Stimulated activated CD8-positive, alpha-beta memory T cell treated with anti-CD3 and anti-CD28 coated beads, Interleukin-7, amount 100 ng/mL, for 4 hours (primary cell): ENCODE data around the gene MRPL40.
"Not testable (repeated sequence)": the region's sequence is repeated elsewhere in the genome, so short reads cannot be mapped to it uniquely, and the experiment has no call there.

Experiments
- DNase-seq, 2 donors: peaks; one replicate each; pipeline ENCODE4 v3.0.0-alpha.2; 2020; ENCODE audit warnings: low read depth in 2 of 2

MRPL40 gene

DNA sequence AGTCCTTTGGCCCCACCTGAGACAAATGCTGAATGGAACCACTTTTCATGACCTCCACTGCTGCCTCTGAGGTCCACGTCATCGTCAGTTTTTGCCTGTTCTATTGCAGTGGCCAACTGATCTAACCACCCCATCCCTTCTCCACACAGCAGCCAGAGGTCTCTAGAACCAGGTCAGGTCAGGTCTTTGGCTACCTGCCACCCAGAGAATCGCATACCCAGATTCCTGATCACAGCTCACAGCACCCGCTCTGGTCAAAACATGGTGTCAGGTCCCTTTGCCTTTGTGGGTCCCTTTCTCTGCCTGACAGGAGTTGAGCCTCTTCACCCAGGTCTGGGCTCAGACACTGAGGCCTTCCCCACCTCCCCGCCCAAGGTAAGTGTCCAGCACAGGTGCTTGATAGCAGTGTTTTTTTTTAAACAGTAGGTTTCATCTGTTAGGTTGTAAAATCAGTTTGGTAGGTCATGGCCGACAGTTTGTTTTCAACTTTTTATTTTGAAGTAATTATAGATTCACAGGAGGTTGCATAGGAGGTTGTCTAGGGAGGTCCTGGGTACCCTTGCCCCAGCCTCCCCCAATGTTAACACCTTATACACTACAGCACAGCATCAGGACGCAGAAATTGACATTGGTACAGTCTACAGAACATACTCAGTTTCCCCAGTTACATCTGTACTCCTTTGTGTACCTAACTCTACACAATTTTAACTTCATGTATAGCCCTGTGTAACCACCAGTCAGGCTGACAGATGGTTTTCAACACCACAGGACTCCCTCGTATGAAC, 8.3 kb downstream of the MRPL40 start:
- no peak for DNase-seq

DNA sequence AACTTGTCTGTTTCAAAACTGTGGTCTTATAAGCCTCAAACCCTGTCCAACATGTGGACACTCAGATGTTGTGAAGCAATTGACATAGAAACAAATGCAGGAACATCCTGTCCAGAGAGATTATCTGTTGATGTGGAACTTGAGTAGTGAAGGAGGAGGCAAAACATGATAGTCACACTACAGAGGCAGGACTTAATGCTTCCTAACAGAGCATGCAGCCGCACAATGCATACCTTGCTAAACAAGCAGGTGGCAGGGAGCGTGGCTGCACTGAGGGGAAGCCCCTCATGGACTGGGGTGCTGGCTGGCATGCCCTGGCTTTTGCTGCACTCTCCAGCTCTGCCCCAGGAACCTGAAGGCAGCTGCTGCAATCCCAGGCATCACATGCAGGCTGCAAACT, 9.8 kb downstream of the MRPL40 start:
- DNase-seq, result no peak

DNA sequence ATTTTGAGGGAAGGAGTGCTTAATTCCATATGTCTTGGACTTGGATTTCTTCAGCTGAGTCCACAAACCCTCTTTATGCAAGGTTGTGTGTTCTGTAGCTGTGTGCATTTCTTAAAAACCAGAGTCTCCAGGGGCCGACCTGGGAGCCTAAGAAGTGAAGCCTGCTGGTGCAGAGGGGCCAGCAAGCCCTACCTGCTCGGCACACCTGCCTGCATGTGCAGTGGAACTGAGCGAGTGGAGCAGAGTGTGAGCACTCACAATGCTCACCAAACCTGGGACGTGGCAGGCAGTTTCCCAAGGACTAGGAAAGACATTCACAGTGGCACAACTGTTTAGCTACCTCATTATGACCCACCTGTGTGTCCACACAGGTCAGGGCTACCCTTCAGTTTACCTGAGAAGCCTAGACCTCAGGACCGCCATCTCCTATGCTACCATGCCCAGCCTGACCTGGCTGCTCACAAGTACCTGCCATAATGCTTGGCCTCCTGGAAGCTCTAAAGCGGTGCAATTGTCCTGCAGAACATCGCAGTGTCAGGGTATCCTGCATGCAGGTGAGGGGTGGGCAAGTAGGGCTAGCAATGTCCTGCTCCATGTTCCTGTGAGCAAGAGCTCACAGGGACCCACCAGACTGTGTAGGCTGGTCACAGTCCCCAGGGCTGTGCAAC, 11.3 kb downstream of the MRPL40 start:
- no peak for DNase-seq

DNA sequence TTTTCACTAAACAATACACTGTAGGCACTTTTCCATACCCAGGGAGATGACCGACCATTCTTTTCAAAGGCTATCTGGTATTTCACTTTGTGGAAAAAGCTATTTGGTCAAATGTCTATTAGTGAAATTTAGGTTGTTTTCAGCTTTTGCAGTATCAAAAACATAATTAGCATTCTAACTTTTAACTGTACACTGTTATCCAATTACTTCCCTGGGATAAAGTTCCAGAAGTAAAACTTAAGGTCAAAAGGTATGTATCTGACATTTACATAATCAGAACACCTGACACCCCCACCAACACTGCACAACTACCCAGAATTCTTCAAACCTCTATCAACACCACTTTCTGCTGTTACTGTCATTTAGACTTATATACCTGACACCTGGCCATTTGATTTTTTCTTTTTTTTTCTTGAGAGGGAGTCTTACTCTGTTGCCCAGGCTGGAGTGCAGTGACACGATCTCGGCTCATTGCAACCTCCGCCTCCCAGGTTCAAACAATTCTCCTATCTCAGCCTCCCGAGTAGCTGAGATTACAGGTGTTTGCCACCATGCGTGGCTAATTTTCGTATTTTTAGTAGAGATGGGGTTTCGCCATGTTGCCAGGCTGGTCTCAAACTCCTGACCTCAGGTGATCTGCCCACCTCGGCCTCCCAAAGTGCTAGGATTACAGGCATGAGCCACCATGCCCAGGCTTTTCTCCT, 13.1 kb downstream of the MRPL40 start:
- DNase-seq, result not testable (repeated sequence)

DNA sequence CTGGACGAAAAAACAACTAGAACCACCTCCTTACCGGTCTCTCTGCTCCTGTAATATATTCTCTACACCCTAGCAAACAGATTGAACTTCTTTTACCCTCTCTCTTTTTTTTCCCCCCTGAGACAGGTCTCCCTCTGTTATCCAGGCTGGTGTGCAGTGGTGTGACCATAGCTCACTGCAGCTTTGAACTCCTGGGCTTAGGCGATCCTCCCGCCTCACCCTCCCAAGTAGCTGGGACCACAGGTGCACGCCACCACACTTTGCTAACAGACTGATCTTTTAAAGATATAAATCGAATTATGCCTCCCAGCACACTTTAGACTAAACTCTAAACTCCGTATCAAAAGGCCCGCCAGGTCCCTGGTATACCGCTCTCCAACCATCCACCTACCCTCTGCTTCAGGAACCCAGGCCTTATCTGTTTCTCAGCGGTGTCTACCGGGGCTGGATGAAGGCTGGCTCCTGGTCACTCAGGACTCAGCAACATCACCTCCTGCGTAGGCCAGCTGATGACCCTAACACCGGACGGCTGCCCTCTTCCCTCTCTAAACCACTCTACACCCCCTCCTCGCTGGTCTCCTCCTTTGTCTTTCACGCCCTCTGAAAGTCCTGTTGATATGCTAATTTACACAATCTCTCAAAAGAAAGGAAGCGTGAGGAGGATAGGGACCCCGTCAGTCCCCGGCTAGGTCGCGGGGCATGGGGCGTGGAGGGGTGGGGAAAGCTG, 14.4 kb downstream of the MRPL40 start:
- DNase-seq, result no peak

DNA sequence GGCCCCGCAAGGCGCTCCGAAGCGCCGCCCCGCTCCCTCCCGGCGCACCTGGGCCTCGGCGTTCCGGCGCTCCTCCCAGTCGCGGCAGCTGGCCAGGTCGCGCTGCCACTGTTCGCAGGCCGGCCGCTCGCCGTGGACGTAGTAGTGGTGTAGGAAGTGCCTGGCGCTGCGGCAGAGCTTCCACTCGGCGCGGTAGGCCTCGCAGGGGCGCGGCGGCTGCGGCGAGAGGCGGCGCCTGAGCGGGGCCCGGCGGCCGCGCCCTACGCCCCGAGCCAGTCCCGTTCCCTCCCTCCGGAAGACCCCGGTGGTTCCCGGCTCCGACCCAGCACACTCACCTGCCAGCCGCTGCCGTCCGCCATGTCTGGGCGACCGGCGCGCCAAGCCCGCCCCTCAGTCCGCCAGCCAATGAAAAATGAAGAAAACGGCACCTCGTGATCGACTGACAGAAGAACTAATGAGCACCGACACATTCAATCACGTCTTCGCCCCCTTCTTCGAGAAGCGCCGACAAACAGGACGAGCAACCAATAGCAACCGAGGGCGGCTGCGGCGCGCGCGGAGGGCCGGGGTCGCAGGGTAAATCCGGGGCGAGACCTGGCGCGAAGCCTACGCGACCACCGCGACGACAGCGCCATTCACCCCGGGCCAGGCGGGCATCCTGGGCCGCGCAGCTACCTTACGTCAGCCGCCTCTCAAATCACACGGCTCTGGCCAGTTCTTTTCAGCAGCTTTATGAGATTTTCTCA, 15.2 kb downstream of the MRPL40 start, which contains the start of gene C22orf39:
TSS of gene C22orf39 (minus strand) at position 382 of the 746 bp plus-strand sequence. CDS start at position 359, 23 bp downstream.
- peak; percentile 77 to 80 for DNase-seq

DNA sequence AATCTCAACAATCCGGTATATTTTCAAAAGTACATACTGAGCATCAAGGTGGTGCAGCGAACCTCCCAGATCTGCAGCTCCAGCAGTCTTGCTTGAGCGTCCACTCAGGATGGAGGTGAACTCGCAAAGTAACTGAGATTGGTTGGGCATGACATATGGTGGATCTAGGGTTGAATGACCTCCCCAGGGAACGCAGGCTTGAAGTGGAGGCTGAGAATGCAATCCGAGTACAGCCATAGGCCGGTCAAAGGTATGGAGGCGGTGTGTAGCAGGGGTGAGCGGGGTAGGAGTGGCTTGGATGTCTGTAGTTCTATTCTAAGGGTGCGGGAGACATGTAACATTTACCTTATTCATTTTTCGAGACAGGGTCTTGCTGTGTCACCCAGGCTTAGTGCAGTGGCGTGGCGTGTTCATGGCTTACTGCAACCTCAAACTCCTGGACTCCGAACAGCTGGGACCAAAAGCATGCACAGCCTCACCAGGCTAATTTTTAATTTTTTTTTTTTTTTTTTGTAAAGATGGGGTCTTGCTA, 15.8 kb downstream of the MRPL40 start:
- DNase-seq, result no peak

DNA sequence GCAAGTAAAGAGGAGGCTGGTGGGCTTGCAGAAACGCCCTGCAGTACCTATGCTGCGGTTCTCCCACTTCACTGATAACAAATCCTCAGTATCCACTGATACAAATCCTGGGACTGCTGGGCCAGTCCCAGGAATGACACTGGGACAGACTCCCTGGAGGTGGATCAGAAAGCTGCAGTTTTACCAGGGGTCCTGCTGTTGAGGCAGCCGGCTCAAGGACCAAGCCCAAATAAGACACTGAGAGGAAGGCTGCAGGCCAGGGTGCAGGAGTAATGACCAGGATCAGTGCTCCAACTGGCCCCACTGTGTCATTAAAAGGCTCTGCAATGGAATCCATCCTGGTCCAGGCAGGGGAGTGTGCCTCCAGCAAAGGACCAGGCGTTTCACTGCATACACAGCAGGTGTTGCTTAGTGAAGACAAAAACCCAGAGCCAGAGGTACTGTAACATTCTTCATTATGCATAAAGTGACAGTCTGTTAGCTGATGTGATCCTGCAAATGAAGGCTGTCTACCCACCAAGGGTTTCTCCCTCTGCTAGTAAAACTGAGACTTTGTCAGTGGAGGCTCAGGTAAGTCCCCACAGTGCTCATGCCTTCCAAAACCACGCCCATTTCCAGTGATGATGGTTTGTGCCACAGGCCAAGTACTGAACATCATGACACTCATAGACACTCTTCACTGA, 16.5 kb downstream of the MRPL40 start:
- no peak for DNase-seq

DNA sequence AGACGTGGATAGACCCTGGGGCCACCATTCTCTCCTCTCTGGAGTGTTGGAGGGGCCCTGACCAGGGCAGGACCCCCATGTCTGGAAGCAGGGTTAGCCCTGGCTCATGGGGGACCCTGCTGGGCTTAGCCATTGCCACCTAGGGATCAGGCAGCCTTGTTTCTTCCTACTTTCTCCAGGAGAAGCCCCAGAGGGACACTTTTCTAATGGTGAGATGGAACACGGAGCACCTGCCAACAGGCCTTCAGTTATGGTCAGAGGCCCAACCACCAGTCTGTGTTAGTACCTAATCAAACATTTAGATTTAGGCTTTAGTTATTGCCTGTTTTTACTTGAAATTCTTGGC, 17.1 kb downstream of the MRPL40 start:
- DNase-seq, result no peak

DNA sequence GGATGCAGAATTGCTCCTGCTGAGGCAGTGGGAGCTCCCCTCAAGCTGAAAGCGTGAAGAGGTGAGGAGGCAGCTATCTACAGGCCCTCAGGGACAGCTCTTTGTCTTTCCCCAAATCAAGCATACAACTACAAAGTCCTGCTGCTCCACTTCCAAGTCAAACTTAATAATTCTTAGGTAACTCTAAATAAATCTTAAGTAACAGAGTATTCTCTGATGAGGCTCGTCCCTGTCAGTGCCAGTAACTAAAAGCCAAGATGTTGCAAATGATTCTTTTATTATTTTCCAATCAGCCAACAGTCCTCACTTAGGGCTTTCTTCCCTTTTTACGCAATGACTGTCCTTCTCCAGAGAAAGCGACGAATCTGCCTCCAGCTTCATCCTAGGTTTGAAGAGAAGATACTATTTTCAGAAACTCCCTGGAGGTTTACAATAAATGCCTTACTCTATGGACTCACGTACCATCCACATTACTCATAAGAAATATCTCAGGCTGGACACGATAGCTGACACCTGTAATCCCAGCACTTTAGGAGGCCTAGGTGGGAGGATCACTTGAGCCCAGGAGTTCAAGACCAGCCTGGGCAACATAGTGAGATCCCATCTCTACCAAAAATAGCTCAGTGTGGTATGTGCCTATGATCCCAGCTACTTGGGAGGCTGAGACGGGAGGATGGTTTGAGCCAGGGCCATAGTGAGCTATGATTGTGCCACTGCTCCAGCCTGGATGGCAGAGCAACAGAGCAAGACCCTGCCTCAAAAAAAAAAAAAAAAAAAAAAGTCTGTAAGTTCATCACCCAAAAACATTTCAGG, 18.2 kb downstream of the MRPL40 start:
- DNase-seq, result no peak

DNA sequence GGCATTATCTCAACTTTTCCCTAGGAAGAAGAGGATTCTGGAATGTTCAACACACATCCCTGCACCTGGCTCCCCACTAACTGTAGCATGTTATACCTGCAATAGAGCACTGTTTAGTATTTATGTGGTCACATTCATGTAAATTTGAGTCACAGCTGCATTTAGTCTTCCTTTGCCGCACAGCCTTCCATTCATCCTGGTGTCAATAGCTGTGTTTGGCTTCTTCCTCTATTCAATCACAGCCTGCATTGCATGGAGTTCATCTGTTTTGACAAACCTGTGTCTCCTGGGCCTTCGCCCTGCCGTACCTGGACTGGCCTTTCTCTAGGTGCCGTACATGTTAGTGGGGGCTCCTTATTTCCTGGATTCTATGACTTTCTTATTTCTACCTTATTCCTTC, 19.2 kb downstream of the MRPL40 start:
- no peak for DNase-seq

DNA sequence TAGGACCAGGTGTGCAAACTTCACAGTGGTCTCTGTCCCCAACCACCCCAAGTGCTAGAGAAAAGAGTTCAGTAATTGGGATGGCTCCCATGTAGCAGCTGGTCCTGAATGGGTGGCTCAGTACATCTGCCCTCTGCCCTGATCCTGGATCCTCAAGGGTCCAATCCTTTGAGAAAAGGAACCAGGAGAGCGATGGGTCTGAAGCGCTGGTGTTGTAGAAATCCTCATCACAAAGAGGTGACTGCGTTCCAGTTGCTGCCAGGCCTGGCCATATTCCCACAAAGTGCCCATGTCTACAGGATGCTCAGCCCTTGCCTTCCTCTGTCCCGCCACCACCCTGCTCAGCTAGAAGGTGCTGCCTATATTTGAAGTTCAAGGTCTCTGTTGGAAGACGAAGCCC, 21.4 kb downstream of the MRPL40 start:
- no peak for DNase-seq

DNA sequence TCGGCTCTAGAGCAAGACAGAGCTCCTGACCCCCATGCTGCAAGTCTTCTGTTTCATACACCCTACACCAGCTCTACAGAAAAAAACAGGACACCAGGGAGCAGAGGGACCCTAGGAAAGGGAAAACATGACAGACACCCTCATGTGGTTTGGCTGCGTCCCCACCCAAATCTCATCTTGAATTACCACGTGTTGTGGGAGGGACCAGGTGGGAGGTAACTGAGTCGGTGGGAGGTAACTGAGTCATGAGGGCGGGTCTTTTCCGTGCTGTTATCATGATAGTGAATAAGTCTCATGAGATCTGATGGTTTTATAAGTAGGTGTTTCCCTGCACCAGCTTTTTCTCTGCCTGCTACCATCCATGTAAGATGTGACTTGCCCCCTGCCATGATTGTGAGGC, 21.8 kb downstream of the MRPL40 start:
- DNase-seq, result no peak

DNA sequence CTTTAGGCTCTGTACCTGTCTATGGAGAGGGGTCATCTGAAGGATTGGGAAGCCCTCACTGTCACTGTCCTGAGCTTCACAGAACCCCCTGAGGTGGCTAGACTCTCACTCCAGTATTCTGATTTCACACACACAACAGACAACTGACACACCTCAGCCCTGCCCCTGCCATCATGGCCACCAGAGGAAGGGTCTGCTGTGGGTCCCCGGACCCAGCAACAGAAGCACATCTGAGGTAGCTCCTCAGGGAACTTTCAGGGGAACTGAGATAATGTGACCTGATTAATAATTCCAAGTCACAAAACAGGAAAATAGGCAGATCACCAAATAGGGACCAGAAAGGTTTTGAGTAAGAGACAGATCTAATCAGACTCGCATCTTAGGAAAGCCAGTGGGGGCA, 22.7 kb downstream of the MRPL40 start:
- DNase-seq, result no peak

DNA sequence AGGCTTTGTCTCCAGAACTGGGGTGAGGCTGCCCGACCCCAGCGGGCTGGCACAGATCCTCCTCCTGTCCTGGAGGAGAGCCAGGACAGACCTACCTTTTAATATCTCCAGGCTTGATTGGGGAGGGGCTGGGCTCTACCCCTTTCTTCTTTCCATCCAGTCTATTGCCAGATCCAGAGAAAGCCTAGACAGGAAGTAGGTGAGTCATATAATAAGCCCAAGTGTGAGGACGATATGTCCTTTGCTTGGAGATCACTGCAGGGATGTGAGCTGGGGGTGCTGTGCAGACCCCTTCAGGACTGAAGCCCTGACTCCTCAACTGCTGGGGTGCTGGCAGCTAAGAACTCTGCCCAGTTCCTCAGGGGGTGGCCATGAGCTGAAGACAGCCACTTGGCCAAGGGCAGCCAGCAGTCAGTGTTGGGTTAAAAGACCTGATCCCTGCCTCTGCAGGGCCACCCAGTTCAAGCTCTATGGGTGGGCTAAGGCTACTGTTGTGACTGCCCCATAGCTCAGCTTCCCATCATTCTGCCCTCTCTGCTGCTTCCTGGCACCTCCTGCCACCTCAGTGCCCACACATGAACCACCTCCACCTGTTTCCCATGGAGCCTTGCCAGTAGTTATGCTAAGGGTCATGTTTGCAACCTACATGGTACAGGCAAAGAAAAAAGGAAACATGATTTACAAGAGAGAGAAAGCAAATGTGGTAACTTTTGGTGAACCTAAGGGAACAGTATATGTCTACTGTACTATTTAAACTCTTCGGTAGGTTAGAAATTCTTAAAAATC, 23.4 kb downstream of the MRPL40 start:
- DNase-seq, result no peak

DNA sequence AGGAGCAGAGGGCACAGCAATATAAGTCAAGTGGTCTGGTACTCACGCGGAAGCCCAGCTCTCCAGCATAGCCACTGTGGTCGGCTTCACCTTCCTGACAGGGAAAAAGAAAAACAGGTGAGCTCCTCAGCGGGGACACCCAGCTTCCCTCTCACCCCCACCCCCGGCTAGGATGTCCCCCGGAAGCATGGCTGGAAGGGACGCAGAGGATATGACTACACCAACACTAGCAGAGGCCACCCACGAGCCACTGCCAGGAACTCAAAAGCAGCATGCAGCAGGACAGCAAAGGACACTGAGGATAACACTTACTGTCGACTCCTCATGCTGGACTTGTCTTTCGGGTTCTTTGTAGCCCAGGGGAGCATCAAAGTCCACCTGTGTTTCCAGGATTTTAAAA, 24.2 kb downstream of the MRPL40 start:
- no peak for DNase-seq

DNA sequence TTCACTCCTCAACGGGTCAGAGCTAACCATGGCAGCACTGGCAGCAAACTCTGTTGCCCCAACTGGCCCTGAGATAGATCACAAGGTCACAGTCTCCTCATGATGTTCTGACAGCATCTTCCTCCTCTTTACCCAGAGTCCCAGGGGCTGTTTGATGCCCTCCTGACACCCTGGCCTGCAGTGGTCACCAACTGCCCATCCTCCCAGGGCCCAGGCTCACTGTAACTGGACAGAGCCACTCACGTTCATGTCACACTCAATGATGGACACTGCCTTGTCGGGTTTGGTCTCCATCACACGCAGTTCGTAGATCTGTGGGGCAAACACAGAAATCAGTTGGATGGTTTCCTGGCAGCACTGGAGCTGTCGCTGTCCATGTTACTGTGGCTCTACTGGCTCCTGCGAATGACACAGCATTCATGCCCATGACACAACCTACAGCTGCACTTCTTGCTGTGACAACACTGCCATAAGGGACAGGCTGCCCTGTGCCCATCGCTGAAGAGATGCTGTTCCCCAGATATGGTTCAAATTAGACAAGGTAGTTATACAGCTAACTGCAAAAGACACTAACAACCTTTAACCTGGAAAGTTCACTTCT, 25.6 kb downstream of the MRPL40 start:
- DNase-seq, result no peak

DNA sequence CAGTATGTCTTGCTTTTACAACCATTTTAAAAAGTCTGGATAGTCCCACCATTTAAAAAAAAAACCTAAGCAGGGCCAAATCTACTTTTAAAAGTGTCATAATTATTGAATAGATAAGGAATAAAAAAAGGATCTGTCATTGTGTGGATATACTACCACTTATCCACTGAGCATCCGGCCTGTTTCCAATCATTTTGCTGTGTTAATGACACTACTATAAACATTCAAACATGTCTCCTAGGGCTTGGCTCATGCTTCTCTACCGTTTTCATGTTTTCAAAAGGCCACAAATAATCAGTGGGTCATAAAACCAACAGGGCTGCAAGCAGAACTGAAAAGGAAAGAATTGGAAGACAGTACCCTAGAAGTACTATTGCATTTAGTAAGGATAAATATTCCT, 27.7 kb downstream of the MRPL40 start:
- no peak for DNase-seq

DNA sequence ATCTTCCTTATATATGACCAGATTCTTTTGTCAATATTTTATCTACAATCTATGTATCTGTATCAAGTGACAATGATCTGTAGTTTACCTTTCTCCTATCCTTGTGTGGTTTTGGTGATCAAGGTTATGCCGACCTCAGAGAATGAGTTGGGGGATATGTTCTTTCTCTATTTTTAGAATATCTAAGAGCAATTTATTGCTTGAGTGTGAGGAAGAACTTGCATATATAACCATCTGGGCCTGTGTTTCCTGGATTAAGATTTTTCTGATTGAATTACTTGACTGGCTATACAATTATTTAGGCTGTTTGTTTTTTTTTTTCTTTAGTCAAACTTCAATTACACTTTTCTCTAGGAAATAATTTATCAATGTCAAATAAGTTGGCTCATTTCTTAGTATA, 29.2 kb downstream of the MRPL40 start:
- no peak for DNase-seq
